GM23248 (cell line): ENCODE results near the gene KCNK15.

Source experiments
- EZH2 ChIP-seq: fragments of 200-600 bp; sonication (generic); IDR thresholded peaks from 2 replicates; pipeline ENCODE4 v1.6.1; 2018; ENCODE audit warnings: antibody characterized with exemption, mild to moderate bottlenecking; ENCODE audit not compliant: insufficient read depth, poor library complexity, severe bottlenecking
- EZH2phosphoT487 ChIP-seq: fragments of 200-600 bp; sonication (generic); IDR thresholded peaks from 2 replicates; pipeline ENCODE4 v1.6.1; 2018; ENCODE audit warnings: antibody characterized with exemption, moderate library complexity, mild to moderate bottlenecking, low read depth; ENCODE audit not compliant: insufficient read depth

DNA sequence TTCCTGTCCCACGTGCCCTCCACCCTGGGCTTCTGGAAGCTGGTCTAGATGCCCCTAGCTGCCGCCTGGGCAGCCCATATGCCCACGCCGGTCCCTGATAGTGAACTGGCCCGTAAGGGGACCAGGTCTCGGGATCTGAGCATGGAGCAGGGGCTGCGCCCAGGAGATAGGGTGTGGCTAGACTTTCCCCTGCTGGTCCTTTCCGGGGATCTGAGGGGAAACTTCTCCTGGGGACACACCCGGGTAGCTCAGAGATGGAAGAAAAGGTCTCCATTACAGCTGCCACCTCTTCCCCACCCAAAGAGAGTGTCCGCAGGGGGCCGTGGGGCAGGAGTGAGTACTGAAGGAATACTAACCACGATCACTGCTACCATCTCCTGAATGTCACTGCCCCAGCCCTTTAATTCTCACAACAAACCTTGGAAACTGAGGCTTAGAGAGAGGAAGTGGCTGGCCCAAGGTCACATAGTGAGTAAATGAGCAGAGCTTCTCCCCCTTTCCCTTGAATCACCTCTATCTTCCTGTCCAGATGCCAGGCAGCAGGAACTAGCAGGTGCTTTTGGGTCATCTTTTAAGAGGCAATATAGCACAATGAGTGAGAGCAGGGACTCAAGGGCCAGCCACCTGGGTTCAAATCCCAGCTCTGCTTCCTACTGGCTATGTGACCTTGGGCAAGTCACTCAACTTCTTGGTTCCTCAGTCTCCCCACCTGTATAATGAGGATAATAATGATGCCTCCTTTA, 42.3 kb upstream of the KCNK15 start:
- TF ChIP-seq EZH2 = no peak
- TF ChIP-seq EZH2phosphoT487 = no peak
